ENCODE data around the gene UBQLN1.

UBQLN1 gene

DNA sequence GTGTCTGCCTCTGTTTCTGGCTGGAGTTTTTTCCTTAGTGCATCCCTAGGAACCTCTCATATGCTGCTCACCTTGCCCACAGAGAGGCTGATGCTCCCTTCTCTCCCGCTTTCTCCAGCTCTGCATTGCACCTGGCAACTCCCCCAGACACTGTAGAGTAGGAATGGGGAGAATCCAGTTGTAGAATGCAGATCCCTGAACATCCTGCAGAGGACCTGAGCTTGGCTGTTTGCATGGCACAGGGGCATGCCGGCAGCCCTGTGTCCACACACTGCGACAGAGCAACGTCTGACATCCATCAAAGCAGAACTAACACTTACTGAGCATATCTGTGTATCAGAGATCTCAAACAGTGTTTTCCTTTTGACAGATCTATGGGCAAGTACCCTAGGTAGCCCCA is 65.0 kb downstream of the UBQLN1 start:
- Histone ChIP-seq H3K9ac (no peak overlapping the region), H3K9me3 (no peaks in the 10 kb centered on the region), H4K20me1 (no peaks in the 10 kb centered on the region), H3K27me3 (no peaks in the 10 kb centered on the region), H3K27ac (no peak overlapping the region), H3K4me2 (no peak overlapping the region), H3K36me3 (peaks cover 15% of the 10 kb centered on the region), H3K4me1 (peaks cover 6% of the 10 kb centered on the region; the same call in 1 of the 2 replicates), H3K4me3 (no peak overlapping the region)
- no peak for TF ChIP-seq Cebpa-rat (IDR thresholded peaks at IDR 0.05)

DNA sequence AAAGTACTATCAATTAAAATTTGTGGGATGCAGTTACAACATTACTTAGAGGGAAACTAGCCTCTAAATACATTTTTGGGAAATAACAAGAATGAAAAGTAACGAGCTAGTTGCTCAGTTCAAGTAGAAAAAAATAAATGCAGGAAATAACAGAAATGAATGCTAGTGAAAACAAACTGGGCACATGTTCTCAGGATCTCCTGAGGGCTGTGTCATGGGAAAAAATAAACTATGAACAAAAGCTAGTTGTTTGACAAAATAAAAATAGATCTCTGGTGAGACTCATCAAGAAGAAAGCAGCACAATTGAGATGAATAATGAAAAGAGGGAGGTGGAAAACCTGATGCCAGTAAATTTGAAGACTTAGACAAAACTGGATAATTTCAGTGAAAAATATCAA is 68.5 kb downstream of the UBQLN1 start:
- no peak overlapping the region for H3K4me3 ChIP-seq
- peaks cover 6% of the 10 kb centered on the region; the same call in 1 of the 2 replicates for H3K4me1 ChIP-seq
- peaks cover 3% of the 10 kb centered on the region; the same call in 1 of the 2 replicates for H3K36me3 ChIP-seq
- no peaks in the 10 kb centered on the region for H3K9me3 ChIP-seq
- no peak overlapping the region for H3K9ac ChIP-seq
- H3K27ac ChIP-seq, result no peak overlapping the region
- TF ChIP-seq Cebpa-rat (IDR thresholded peaks at IDR 0.05), result no peak
- no peaks in the 10 kb centered on the region for H3K27me3 ChIP-seq
- H3K4me2 ChIP-seq, result no peak overlapping the region
- H4K20me1 ChIP-seq, result no peaks in the 10 kb centered on the region

DNA sequence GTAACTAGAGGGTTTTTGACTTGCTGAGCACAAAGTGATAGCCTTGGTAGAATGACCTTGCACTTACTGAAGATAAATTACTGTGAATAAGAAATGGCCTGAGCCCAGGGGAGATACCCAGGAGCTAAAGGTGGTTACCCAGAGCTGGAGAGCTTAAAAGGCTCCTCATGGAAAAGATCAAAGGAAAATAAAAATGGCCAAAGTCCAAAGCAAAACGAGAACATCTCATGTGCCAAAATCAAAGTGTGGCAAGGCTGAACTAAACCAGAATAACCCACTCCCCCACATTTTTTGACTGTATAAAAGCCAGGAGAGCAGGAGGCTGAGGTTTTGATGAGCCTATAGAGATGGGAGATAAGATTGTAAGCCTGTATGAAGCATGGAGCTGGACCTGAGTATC is 70.4 kb downstream of the UBQLN1 start:
- Histone ChIP-seq H3K9ac (no peak overlapping the region), H3K4me3 (no peak overlapping the region), H3K27ac (no peak overlapping the region), H3K4me1 (peaks cover 6% of the 10 kb centered on the region; the same call in 1 of the 2 replicates), H3K9me3 (no peaks in the 10 kb centered on the region), H4K20me1 (no peaks in the 10 kb centered on the region), H3K36me3 (peaks cover 3% of the 10 kb centered on the region; the same call in 1 of the 2 replicates), H3K27me3 (no peaks in the 10 kb centered on the region), H3K4me2 (no peak overlapping the region)
- TF ChIP-seq Cebpa-rat (IDR thresholded peaks at IDR 0.05), result no peak

DNA sequence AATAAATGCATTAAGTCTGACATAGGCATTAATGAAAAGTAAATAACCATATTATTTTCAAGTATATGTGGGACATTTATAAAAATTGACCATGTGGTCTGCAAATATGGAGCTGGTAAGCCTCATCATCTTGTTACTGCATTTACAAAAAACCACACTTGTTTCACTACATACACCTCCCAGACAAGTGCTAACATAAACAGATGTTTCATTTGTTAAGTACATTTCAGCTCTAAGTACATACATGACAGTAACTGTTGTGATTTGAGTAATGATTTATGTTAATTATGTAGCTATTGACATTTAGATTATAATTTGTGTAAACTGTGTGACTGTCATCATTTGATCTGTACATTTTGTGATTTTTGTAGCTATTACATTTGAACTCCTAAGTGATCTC is 70.9 kb downstream of the UBQLN1 start:
- Histone ChIP-seq H3K9me3 (no peaks in the 10 kb centered on the region), H3K4me3 (no peak overlapping the region), H3K27ac (no peak overlapping the region), H3K4me1 (peaks cover 6% of the 10 kb centered on the region; the same call in 1 of the 2 replicates), H3K9ac (no peak overlapping the region), H3K4me2 (no peak overlapping the region), H4K20me1 (no peaks in the 10 kb centered on the region), H3K27me3 (no peaks in the 10 kb centered on the region), H3K36me3 (peaks cover 3% of the 10 kb centered on the region; the same call in 1 of the 2 replicates)
- TF ChIP-seq Cebpa-rat (IDR thresholded peaks at IDR 0.05), result no peak

DNA sequence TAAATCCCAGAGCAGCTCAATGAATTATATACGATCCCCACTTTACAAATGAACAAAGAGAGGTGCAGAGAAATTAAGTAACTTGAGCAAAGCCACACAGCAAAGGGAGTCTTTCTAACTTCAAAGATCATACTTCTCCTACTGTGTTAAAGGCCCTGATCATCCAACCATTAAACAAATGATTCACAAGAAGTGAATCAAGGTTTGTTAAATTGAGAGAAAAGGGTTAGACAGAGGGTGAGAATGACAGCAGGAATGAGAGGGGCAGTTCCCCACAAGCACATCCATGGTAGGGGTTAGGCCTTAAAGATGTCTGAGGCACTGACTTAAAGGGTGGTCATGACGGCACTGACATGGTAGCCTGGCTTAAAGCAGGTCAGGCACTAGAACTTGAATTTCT is 74.1 kb downstream of the UBQLN1 start:
- Histone ChIP-seq H3K4me1 (no peaks in the 10 kb centered on the region), H3K9me3 (no peaks in the 10 kb centered on the region), H3K36me3 (peaks cover 20% of the 10 kb centered on the region), H3K27ac (no peak overlapping the region), H3K4me2 (no peak overlapping the region), H3K27me3 (no peaks in the 10 kb centered on the region), H4K20me1 (no peaks in the 10 kb centered on the region), H3K9ac (no peak overlapping the region), H3K4me3 (no peak overlapping the region)
- no peak for TF ChIP-seq Cebpa-rat (IDR thresholded peaks at IDR 0.05)

DNA sequence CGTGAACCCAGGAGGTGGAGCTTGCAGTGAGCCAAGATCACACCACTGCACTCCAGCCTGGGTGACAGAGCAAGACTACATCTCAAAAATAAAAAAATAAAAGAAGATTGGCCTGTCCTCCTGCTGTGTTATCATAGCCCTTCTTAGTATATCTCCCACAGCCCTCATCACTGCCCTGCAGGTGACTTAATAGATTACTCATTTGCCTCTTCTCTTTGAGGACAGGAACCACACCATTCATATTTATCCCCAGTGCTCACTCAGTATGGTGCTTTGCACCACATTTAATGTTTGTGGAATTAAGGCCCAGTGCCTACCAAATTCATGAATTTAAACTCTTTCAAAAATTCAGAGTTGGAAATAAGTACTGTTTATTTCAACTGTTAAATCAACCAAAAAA is 74.5 kb downstream of the UBQLN1 start:
- Histone ChIP-seq H3K36me3 (peaks cover 24% of the 10 kb centered on the region), H3K27me3 (no peaks in the 10 kb centered on the region)
- no peak for TF ChIP-seq Cebpa-rat (IDR thresholded peaks at IDR 0.05)

DNA sequence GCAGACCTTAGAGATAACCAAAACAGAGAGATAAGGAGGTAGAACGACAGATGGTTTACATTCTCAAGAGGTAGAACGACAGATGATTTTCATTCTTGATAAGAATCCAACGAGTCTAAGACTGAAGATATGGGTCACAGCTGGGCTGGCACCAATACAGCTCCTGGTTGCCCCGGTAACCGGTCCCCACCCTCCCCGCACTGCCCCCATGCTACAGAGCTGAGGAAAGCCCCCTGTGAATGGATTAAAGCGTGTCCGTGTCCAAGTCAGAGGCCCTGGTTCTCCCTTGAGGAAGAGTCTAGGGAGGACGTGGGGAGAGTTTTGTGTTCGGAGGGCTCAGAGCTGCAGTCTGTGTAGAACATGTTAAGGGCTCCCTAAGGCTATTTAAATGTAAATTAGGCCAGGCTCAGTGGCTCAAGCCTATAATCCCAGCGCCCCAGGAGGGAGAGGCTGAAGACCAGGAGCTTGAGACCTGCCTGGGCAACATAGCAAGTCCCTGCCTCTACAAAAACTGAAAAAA is 76.8 kb downstream of the UBQLN1 start:
- H4K20me1 ChIP-seq, result no peaks in the 10 kb centered on the region
- H3K9ac ChIP-seq, result no peak overlapping the region
- H3K4me1 ChIP-seq, result no peaks in the 10 kb centered on the region
- no peaks in the 10 kb centered on the region for H3K9me3 ChIP-seq
- H3K4me3 ChIP-seq, result no peak overlapping the region
- TF ChIP-seq Cebpa-rat (IDR thresholded peaks at IDR 0.05), result no peak
- no peak overlapping the region for H3K4me2 ChIP-seq
- H3K27ac ChIP-seq, result no peak overlapping the region
- peaks cover 43% of the 10 kb centered on the region for H3K36me3 ChIP-seq
- H3K27me3 ChIP-seq, result no peaks in the 10 kb centered on the region

More for the DNA sequence above, 74.5 kb downstream of the UBQLN1 start:
- Histone ChIP-seq H3K27ac (no peak overlapping the region), H3K9me3 (no peaks in the 10 kb centered on the region), H4K20me1 (no peaks in the 10 kb centered on the region), H3K9ac (no peak overlapping the region), H3K4me2 (no peak overlapping the region), H3K4me3 (no peak overlapping the region), H3K4me1 (no peaks in the 10 kb centered on the region)

DNA sequence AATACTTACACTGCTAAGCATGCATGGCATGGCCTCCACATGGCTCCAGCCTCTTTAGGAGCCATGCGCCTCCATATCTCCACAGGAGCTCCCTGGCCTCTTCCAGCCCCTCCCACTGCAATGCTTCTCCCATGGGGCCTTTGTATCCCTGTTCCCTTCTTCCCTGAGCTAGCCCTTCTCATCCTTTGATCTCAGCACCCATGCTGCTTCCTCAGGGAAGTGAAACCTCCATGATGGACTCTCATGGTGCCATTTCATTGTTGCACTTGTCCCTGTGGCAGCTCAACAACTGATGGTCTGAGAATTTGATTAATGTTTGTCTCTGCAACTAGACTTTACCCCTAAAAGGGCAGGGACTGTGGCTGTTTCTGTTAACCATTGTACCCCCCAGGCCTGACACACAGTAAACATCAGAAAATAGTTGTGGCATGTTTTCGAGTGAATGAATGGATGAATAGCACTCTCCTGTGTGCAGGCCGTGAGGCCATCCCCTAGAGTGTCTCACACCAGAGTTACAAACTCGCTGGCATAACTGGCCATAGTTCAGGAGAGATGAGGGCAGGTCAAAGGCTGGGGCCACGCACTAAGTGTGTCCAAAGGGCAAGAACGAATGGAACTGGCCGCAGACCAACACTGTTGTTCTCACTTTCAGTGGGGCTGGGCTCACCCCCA is 78.2 kb downstream of the UBQLN1 start:
- Histone ChIP-seq H4K20me1 (no peaks in the 10 kb centered on the region), H3K4me2 (no peak overlapping the region), H3K4me3 (no peak overlapping the region), H3K9ac (no peak overlapping the region), H3K27ac (no peak overlapping the region), H3K4me1 (peaks cover 1% of the 10 kb centered on the region; the same call in 1 of the 2 replicates), H3K36me3 (peaks cover 40% of the 10 kb centered on the region), H3K27me3 (no peaks in the 10 kb centered on the region), H3K9me3 (no peaks in the 10 kb centered on the region)
- no peak for TF ChIP-seq Cebpa-rat (IDR thresholded peaks at IDR 0.05)

DNA sequence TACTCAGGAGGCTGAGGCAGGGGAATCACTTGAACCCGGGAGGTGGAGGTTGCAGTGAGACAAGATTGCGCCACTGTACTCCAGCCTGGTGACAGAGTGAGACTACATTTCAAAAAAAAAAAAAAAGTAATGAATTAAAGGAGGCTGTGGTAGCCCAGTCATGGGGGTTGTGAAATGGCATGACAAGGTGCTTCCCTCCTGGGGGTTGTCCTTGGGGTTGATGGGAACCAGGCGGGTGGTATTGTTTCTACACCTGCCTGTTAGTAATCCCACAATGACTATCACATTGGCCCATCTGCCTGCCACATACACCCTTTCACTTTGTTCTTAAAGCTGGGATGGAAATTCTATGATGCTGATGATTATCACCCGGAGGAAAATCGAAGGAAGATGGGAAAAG is 79.2 kb downstream of the UBQLN1 start:
- TF ChIP-seq Cebpa-rat (IDR thresholded peaks at IDR 0.05), result no peak
- Histone ChIP-seq H3K27me3 (no peaks in the 10 kb centered on the region), H3K4me3 (no peak overlapping the region), H3K36me3 (peaks cover 40% of the 10 kb centered on the region), H3K9ac (no peak overlapping the region), H4K20me1 (no peaks in the 10 kb centered on the region), H3K9me3 (no peaks in the 10 kb centered on the region), H3K27ac (no peak overlapping the region), H3K4me2 (no peak overlapping the region), H3K4me1 (peaks cover 11% of the 10 kb centered on the region)

DNA sequence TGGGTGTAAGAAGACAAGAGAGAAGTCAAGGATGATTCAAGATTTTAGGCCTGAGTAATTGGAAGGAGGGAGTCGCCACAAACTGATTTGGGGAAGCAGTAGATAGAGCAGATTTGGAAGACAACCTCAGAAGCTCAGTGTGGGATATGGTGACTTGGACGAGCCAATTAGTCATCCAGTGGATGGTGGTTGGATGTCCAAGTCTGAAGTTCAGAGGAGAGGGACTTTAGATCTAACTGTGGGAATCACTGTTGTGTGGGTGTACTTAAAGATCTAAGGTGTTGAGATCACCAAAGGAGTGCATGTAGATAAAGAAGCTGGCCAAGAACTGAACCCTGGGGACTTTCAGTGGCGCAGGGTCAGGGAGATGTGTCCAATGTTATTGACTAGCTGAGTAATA is 82.6 kb downstream of the UBQLN1 start:
- H4K20me1 ChIP-seq, result no peaks in the 10 kb centered on the region
- H3K4me3 ChIP-seq, result no peak overlapping the region
- peaks cover 38% of the 10 kb centered on the region for H3K36me3 ChIP-seq
- no peak overlapping the region for H3K9ac ChIP-seq
- no peaks in the 10 kb centered on the region for H3K9me3 ChIP-seq
- TF ChIP-seq Cebpa-rat (IDR thresholded peaks at IDR 0.05), result no peak
- H3K4me2 ChIP-seq, result no peak overlapping the region
- H3K27me3 ChIP-seq, result no peaks in the 10 kb centered on the region
- no peak overlapping the region for H3K27ac ChIP-seq
- H3K4me1 ChIP-seq, result peaks cover 15% of the 10 kb centered on the region

Data from BLaER1 (cell line).